Measurements from ENCODE around the gene ATG101.

- TF ChIP-seq CTCF (conservative IDR thresholded peaks at IDR 0.05) (no peak), EZH2 (IDR thresholded peaks at IDR 0.05; ENCODE audit: low read depth) (no peak)
Measured at GRCh38 chr12:52097045-52097666, 27.4 kb downstream of the ATG101 start.

All from PC-9 (cell line).